HL-60/S4 treated with phorbol 12-myristate 13-acetate at 8.2 ng/mL for 4 days and 3 days (cell line): Measurements from ENCODE around the gene TRABD2B.

Experiments
- in situ Hi-C: fragments of 300-500 bp; cut with MboI; formaldehyde crosslinking; loops from 2 replicates; pipeline ENCODE4 v1.15.0; 2022; ENCODE audit warnings: low sequenced_read_pairs

TRABD2B gene

DNA sequence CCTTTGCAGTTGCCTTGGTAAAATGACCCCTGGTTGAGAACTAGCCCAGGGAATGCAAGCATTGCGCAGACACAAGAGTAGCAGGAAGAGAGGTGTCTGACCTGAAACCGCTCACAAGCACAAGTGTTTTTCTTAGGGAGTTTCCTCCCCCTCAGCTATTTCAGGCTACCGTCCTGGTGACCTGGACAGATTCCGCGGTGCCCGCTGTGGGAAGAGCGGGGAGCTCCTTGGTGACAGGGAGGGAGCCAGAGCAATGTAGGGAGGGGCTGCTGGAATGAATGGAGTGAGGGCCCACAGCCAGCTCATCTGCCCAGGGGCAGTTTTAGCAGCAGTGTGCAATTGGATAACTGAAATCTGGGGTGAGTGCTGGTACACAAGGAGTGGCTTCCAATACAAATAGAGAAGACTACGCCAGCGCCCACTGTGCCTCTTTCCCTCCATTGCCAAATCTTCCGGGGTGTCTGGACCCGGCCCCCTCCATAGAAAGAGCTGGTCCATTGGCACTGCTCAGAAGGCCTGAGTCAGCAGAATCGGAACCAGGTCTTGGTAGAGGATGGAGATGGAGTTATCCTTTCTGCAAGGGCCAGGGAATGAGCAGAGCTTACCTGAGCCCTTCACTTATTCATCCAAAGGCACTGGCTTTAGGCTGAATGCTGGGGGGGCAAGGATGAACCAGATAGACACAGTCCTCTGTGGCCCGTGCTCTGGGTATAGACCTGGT is 82.8 kb downstream of the TRABD2B start:
- in situ Hi-C loops = no loop called here

DNA sequence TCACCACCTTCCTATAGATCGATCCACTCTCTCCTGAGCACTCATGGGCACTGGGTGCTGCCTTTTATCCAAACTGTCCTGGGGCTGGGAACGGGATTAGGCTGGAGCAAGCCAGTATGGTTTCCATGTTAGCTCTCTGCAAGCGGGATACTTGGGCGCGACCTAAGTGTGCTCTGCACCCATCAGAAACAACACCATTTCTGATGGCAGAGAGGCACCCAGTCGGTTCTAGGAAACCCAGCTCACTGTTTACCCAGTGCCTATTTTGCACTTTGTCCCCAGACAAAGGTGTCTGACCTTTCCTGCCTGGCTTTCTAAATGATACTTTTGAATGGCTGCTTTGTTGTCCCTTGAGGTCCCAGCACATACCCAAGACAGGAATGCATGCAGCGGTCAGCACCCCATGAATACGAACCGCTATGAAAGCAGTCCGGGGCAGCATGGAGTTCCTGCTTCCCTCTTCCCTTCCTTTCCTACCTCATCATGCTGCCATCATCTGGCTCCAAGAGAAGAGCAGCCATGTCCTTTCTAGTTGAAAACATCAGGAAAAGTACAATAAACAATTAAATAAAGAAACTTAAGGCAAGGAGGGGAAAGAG is 83.9 kb downstream of the TRABD2B start:
- in situ Hi-C loops = no loop called here

DNA sequence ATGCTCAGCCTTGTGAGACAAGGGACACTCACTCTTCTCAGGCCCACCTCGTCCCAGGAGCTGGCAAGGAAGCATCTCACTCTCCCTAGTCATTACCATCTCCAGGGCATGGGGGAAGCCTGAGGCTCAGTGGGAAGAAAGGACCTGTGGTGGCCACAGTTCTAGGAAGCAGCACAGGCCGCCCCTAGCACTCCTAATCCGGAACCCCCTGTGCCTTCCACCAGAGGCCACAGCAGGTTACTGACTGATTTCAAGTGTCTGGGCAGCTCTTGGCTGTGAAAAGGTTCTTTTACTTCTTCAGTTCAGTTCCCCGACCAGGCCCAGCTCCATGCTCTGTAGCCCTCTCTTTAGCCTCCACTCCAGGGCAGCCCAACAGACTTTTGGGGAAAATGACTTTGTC is 84.4 kb downstream of the TRABD2B start:
- in situ Hi-C loops = no loop called here

DNA sequence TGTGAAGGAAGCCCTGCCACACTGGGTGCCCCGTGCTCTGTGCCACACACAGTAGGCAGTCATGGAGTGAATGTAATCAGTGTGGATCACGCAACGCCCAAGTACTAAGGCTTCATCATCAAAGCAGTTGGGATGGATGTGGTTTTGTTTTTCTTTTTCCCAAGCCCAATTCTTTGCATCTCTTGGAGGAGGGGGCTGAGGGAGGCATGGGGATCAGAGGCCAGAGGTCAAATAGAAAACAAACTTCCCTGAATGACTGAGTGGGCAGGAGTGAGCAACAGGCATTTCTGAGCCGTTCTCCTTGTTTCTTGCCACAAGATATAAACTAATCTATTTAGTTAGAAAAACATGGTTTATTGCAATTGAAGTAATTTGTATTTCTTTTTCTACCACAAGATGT is 85.3 kb downstream of the TRABD2B start:
- in situ Hi-C loops = no loop called here

DNA sequence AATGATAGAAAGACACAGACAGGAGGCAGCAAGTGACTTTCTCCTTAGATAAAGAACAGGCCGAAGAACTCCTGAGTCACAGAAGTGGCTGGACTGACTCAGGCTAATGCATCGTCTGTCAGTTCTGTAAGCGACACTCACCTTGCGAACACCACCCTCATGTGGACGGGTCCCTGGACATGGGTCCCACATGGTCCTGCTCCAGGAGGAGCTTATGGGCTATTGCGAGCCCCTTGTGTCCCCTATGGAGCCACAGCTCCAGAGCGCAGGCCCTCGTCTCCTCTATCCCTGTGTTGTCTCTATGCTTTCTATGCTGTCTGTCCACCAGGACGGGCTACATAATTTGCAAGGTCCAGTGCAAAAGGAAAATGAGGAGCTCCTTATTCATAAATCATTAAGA is 85.8 kb downstream of the TRABD2B start:
- in situ Hi-C loops = no loop called here

DNA sequence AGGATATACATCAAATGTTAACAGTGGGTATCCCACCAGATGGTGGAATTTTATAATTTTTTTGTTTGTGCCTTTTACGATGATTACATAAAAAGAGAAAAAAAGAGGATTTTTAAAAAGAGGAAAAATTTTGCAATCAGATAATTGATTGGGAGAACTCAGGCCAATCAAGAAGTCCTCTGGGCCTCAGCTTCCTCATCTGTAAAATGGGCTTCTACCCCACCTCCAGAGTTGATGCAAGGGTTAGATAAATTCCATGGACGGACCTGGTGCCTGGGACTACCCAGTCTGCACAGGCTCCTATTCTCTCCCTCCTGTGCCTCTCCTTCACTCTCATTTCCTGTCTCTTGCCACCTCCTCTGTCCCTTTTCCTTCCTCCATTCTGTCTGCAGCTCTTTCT is 88.9 kb downstream of the TRABD2B start:
- in situ Hi-C loops = no loop called here

DNA sequence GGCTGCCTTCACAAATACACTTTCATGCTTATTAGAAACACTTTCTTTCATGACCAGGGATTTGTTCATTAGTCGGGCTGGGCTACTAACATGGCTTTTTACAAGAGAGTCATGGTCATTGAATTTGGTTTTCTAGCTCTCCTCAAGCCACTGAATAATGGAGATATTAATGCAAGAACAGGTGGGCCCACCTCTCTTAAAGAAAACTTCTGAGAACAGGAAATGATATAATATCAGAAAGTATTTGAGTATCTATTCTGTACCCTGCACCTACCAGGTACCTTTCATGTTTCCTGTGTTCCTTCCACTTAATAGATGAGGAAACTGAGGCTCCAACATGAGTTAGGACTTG is 90.0 kb downstream of the TRABD2B start:
- in situ Hi-C loops = no loop called here

DNA sequence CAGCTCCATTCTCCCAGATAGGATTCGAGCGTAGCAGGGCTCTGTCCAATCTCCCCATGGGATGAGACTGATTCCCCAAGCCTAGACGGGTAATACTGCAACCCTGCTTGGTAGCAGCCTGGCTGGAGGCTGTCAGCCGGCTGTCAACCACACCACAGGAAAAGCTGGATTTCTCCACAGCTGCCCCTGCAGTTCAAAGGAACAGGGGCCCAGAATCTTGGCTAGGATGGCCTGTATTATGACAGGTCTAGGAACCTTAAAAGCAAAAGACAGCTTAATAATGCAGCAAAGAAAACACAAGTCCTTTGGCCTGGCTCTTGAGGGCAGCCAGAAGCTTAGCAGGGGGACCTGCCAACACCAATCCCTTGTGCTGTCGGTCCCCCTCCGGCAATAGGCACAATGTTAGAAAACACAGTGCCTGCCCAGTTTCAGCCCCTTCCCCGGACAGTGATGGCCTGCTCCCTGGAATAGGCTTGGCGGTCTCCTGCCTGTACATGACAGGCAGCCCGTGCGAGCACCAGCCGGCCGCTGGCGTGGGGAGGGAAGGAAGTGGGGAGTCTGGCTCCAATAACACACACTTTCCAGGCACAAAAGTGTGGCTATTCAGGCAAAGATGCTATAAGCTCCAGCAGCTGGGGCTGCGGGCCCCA is 90.5 kb downstream of the TRABD2B start:
- in situ Hi-C loops = no loop called here

DNA sequence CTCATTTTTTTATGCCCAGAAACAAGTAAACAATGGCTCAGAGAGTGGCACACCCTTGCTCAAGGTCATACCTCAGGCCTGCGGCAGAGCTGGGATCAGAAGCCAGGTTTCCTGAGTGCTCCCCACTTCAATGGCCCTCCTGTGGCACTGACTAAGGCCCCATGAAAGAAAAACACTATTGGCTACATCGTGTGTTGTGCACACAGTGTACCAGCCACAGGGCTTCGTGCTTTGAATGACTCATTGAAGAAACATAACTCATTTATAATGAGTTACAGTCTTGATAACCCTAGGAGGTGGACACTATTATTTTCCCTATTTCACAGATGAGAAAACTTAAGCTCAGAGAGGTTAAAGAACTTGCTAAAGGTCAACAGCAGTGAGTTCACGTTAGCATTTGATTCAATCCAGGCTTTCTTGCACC is 91.2 kb downstream of the TRABD2B start:
- in situ Hi-C loops = no loop called here

DNA sequence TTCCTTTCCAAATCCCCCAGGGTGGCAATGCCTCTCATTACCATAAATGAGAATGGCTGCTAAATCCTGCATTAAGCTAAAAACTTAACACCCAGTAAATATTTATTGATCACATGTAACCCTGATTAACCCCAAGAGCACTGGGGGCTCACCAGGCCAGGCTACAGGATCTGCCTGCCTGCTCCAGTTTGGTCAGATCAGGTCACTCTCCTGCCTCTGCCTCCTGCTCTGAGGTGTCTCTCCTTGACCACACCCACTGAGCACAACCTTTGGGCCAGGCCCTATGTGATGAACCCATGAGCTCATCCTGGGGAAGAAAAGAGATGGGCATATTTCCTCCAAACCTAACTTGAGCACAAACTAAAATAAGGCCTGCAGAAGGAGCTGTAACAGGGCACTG is 93.5 kb downstream of the TRABD2B start:
- in situ Hi-C loops = no loop called here

DNA sequence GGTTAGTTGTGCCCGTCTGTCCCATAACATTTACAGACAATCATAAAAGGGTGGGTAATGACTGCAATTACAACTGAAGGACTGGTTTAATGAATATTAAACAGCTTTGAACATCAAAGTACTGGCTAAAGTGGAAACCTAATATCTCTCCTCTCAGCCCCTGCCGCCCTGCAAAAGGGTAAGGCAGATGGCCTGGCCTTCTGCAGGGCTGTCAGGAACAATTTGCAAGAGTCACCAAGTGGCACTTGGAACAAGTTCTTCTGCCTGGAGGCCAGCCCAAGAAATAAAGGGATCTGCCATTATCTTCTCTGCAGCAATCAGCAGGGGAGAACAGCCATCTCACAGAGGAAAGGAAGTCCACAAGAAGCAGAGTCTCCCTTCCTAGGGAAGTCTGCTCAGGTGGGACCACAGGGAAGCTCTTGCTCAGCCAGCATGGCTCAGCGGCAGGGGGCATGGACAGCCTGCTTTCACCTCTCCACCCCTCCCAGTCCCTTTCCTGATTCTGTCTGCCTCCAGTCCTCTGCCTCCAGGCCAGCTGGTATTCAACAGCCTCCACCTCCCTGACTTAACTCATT is 96.1 kb downstream of the TRABD2B start:
- in situ Hi-C loops = no loop called here

DNA sequence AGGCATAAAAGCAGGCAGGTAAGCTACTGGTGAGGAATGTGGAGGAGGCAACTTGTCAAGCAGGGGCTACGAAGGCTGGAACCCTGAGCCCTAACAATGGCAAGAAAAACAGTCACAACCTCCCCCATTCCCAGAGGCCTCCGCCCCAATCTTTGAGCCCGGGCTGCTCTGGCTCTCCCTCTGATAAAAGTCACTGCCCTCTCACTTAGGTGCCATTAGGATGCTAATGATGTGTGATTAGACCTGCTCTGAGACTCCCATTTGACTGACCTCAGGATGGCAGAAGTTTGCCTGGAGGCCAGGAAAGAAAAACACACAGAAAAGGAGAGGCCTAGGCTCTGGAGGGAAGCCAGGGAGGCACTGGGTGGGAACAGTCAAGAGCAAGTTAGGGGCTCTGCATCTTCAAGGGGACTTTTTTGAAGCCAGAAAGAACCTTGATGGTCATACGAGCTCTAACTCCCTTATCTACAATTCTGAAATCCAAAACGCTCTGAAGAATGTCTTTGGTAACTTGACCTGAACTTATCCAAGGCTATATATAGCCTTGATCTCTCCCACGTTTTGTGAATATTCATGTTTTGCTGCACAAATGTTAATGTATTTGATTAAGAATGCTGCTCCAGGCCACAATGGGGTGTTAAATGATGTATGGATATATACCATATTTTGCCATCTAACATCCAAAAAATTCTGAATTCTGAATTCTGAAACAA is 98.9 kb downstream of the TRABD2B start:
- in situ Hi-C loops = no loop called here

DNA sequence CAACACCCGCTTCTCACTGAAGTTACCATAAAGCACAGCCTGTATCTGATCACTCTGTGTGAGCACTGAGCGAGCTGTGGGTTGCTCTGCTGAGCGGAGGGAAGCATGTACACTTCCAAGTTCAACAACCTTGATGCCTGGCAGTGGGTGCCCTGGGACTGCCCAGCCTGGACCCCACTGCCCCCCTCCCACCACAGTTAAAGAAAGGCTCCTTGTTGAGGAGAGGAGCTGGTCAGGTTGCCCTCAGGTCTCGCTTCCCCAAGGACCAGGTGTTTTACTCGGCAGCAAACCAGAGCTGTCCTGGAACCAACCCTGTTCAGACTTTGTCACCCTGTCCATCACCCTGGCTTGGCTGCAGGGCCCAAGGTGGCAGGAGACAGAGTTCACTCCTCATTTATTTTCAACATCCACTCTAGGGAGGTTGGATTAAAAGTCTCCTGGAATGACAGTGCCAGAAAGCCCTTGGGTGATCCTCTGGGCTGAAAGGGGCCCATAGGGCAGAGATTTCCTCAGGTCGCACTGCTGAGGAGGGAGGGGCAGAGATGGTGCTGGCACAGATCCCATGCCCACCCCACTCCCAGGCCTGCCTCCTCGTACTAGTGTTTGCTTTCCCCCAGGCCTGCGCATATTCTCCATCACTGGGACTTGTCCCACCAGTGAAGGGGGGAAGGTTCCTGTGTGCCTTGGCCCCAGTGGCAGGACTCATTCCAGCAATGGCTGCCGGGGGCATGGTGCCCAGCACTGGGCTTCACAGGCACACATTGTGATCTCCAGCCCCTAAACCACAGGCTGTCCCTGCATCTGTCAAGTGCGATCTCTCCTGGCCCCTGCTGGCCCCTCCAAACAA is 101.7 kb downstream of the TRABD2B start:
- in situ Hi-C loops = no loop called here

DNA sequence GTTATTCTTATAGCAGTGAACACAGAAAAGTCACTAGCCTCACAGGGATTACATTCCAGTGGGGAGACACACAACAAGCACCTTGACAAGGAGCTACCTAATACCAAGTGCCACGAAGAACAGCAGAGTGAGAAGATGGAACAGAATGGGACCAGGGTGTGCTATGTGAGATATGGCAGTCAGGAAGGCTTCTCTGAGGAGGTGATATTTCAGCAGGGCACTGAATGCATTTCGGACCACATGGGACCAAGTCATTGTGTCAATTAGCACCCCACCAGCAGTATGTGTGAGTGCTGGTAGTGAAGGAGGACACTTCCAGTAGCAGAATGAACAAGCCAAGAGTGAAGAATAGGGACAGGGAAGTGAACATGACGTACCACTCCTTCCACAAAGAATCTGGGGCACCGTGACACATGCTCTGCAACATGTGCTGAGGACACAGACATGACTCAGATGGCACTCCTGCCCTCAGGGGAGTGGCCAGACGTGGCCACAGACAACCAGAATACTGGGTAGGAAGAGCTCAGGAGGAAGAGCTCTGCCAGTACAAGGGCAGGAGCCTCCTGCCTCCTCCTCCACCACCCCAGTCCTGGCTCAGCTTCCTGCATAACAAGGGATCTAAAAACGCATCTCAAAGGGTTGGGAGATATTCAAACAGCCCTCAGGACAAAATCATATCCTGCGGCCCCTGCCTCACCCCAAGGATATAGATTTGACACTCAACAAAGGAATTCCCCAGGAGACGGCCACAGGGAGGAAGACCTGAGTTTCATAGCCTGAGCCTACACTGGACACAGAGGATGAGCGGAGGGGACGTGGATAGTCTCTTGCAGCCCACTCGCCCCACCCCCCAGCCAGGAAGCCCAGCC is 102.5 kb downstream of the TRABD2B start:
- in situ Hi-C loops = no loop called here

DNA sequence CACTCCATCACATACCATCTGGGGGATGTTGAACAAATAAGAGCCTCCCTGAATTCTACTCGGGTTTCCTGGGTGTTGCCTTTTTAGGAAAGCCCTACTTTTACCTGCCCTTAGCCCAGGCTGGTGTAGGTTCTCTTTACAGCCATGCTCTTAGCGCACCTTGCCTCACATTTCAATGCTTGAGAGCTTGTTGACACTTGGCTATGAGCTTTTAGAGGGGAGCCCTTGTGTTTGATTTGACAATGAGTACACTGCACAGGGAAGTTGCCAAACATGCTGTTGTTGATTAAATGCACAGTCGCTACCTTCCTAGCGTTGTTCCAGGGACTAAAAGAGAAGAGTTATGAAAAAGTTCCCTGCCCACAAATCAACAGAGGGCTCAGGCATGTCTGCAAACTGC is 103.8 kb downstream of the TRABD2B start:
- in situ Hi-C loops = no loop called here

DNA sequence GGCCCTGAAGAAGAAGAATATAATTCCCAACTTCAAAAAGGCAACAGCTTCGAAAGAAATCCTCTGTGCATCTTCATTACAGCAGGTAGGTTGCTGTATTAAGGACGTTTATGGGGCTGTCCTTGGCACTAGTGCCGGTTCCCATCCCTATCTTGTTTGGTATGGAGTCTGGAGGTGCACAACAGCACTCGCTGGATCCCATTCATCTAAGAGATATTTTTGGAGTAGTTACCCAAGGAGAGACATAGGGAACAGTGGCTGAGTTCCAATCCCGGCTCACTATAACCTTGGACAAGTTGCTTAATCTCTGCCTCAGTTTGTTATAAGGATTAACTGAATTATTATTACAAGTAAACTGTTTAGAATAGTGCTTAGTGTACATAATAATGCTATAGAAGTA is 106.4 kb downstream of the TRABD2B start:
- in situ Hi-C loops = no loop called here

DNA sequence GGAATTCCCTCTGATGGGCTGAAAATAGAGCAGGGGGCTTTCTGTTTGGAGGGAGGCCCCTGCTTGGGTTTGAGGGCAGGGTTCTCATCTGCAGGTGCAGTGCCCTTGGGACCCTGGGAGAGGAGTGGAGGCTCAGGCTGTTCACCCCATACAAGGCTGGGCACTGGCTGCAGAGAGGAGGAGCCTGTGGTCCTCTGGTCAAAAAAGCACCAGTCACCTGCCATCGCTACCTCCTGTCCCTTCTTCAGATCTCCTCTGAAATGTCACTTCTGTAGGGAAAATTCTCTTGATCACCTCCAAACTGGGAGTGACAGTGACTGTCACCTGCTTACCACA is 108.9 kb downstream of the TRABD2B start:
- in situ Hi-C loops = no loop called here

DNA sequence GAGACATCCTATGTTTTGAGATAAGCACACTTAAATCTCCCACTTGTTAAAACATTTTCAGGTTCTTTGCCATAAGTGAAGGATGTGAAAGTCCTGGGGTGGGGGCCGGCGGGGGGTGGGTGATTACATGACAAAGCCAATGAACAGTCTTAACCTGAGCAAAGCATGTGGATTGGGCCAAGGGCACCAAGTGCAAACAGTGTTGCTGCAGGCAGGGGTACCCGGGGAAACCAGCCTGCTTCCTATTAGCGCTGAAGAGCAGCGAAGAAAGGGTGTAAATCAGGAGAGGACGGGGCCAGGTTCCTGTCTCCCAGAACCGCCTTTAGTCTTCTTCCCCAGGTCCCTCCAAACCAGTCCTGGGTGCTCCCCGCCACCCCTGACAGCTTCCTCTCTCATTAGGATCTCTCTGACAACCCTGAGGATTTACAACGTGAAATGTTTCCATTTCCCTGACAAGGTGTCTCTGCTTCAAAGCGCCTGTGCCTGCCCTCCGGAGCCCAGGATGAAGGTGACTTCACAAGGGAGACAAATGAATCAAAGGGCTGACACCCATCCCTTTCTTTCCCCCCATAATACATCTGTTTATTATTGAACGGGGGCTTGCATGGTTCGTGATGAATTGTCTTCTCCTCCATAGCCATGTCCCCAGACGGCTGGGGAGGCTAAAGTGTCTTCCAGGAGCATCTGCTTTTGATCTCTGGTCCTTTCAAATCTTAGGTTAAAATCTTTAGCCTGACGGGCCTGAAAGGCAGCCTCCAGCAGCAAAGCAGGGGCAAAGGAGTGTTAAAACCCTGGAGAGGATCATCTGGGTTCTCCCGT is 109.5 kb downstream of the TRABD2B start:
- in situ Hi-C loops = no loop called here

DNA sequence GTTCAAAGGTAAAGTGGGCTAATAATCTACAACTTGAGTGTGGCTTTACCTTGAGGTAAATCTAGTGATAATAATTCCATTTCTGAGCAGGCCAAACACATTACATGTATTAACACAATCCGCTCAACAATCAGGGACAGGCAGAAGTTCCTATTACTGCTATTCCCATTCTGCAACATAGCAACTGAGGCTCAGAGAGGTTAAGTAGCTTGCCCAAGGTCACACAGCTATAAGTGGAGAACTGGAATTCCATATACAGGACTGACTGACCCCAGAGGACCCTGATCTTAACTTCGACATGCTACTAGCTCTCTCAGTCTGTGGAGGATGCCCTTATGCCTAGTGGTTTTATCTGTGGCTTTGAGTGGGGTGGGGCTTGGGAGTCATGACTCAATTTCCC is 110.1 kb downstream of the TRABD2B start:
- in situ Hi-C loops = no loop called here
